ENCODE results near the gene FOXF1.

GRCh38 chr16:86503830-86504229, 6.5 kb upstream of the FOXF1 start:
- TF ChIP-seq CTCF (IDR thresholded peaks at IDR 0.05), result no peak
- no peak for TF ChIP-seq POLR2A (IDR thresholded peaks at IDR 0.05)

All from uterus (tissue), 2 donors.